Activated CD4-positive, CD25-positive, alpha-beta regulatory T cell (primary cell): ENCODE measurements around the gene DLX2.

ENCODE experiments used
- DNase-seq, 4 experiments: peaks; one replicate each; lab custom pipeline; 2025; lab: John Stamatoyannopoulos, UW

DLX2 gene

GRCh38 chr2:172094294-172095145, 8.2 kb downstream of the DLX2 start:
- DNase-seq: no peak

- DNase-seq: no peak
Observed at GRCh38 chr2:172093416-172094293, 9.0 kb downstream of the DLX2 start.

- DNase-seq: no peak
Observed at GRCh38 chr2:172092716-172093415, 9.8 kb downstream of the DLX2 start.

- DNase-seq: no peak
Observed at GRCh38 chr2:172091761-172092566, 10.7 kb downstream of the DLX2 start.

DNA sequence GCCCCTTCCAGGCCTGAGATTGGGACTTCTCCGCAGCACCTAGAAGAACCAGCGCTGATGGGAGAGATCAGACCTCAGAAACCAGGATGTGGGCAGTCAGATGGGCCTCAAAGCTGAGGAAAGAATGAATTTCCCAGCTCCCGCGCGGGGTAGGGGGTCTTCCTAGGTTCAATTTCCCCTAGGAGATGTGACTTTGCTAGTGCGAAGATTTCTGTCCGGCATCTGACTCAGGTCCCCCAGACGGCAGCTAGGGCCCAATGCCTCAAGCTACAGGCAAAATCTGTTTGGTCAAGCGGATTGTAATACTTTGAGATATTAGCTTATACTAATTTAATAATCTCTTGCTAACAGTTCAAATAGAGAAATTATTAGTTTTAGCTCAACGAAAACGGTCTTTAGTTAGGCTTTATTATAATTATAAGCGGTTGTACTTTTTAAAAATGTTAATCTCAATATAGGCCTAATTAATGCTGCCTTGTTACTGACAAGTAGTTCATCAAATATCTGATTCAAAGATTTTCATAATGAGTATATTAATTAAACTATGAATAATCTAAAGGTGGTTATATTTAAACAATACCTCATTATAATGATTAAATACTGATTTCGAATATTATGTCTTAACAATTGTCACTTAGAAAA, 11.6 kb downstream of the DLX2 start:
- no peak for DNase-seq

DNA sequence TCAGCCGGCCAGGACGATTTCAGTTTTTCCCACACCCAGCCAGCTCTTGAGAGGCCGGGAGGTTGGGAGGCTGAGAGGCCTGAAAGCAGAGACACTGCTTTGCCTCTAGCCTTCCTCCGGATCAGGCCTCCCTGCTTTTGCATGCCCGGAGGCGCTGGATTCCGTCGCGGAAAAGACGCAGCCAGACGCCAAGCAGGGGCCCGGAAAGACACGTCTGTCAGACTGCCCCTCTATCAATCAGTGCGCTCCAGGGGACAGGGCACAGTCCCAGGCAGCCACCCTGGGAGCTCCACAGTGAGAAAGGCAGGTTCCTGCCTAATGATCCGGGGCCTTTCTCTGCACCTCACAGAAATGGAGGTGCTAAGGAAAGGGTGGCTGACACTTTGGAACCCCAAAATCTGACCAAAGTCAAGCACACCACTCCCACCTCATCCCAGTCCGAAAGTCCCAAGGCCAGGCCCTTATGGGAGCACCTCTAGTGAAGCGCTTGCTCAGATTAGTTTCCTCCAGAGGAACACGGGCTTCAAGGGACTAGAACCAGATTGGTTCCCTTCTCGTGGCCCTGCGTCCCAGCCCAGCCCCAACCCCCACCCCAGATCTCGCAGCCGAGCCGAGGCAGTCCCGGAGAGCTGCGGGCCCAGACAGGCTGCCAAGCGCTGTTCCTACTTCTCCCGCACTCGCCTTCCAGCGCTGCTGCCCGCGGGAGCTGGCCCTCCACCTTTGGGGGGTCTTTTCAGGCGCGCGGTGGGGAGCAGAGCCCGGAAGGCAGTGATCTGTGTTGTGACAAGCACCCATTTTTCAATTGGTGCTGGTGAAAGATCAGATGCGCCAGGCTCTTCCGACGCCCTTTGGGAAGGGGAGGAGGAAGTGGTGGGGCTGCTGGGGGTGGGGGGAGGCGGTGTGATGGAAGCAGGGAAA, 12.4 kb downstream of the DLX2 start:
- DNase-seq: no peak

DNA sequence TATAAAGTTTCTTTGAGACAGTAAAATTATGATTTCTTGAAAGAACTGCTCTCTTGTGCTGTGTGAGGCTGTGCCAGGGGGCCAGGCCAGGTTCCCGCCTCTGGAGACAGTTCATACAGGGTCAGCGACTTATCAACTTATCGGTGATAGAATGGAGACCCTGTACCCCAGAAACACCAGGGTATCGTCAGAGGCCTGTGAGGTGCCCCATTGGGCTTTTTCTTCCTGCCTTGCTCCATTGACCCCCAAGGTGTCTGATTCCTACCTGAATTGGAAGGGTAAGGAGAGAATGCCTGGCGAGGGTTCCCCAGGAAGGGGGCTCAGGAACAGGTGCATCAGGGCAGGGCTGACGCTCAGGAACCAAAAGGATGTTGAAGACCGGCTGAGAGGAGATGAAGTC, 13.1 kb downstream of the DLX2 start:
- DNase-seq: no peak

DNA sequence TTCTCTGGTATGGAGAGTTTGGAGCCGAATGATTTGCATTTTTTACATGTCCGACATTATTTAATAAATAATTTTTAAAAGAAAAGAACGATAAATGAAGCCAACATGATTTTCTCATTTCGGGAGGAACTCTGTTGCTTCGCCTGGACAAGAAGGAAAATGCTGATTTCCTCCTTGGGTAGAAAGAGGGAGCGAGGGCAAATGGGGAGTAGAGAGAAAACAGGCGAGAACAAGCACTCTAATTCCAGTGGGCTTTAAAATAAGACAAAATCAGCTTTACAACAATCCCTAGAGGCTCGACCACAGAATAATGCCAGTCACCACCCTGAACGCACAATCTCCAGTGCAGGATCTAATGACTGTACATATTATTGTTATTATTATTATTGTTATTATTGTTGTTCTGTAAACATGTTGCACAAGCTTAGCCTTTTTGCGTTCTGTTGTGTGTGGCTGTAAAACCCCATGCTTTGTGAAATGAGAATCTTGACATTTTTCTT, 13.6 kb downstream of the DLX2 start:
- no peak for DNase-seq

DNA sequence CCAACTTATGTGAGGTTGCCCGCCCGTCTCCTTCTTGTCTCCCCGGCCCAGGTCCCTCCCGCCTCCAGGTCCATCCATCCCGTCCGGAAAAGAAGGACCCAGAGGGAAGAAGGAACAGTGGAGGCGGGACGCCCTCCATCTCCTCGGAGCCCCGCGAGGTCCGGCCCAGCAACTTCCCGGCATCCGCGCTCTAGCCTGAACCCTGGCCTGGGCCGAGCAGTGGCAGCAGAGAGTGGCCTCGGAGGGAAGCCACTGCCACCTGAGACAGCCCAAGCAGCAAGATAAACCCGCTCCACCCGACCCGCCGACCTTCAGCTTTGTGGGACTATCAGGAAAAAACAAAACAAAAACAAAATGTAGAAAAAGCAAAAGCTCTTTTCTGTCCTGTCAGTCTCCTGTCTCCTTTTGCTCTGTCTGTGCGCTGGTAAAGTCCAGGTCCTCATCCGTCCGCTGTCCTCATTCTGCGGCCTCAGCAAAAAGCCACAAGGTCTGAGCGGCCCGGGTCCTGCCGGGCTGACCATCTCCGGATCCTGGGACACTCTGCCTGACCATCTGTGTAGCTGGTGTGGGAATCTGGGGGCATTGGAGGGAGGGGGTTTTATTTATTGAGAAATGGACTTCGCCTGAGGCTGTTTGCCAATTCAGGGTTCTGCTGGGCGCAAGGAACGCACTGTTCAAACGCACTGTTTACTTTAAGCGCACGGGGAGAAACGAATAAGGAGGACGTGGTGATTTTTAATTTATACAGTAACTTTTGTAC, 14.3 kb downstream of the DLX2 start:
- DNase-seq: no peak

DNA sequence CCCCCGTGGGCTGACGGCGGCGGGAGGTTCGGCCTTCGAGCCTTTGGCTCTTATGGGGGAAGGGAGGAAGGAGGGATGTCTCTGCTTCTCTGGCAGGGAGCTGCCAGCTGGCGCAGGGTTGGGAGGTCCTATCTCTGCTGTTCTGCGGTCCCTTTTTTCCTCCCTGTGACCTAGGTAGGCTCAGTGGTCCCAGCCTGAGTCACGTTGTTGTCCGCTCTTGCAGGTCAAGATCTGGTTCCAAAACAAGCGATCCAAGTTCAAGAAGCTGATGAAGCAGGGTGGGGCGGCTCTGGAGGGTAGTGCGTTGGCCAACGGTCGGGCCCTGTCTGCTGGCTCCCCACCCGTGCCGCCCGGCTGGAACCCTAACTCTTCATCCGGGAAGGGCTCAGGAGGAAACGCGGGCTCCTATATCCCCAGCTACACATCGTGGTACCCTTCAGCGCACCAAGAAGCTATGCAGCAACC, 14.9 kb downstream of the DLX2 start:
- DNase-seq: no peak

- no peak for DNase-seq
Observed at GRCh38 chr2:172087207-172087779, 15.4 kb downstream of the DLX2 start.

- DNase-seq: peak in 3 of 4 experiments; percentile 11 to 29 (median 18)
Observed at GRCh38 chr2:172086241-172087206, 16.2 kb downstream of the DLX2 start.

- DNase-seq: no peak
Observed at GRCh38 chr2:172085460-172086159, 17.1 kb downstream of the DLX2 start, which contains the start of gene DLX1. Gene DLX1 (plus strand): TSS chr2:172085507. CDS start chr2:172085678, 171 bp downstream.

DNA sequence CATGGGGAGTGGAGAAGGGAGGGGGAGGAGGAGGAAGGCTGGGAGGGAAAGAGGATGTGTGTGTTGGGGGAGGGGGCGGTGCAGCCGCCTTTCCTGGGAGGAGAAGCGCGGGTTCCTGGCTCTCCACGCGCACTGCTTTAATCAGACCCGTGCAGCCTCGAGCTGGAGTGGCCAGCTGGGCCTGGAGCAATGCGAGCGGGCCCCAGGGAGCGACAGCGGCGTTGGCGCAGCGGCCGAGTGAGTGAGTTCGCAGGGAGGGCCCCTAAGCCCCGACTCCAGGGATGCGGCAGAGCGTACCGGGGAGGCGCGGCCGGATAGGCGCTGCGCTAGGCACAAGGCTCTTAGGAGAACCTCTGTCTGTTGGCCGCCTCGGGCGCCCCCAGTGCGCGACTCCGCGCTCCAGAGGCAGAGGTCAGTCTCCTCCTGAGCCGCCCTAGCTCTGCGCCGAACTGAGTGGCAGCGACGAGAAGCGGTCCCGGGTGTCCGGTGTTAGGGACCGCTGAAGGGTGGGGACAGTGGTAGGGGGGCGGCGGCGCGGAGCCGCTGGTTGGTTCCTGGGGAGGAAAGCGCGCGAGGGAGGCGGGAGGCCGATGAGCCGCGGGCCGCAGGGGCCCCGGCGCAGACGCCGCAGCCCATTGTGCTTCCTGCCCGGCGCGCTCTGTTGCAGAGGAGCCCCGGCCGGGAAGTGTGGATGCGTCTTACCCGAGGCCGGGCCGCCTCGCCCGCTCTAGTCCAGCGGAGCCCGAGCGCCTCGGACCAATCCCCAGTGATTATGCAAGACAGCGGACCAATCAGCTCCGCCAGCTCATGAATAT, 17.8 kb downstream of the DLX2 start:
- peak in 1 of 4 experiments; percentile 16 for DNase-seq

DNA sequence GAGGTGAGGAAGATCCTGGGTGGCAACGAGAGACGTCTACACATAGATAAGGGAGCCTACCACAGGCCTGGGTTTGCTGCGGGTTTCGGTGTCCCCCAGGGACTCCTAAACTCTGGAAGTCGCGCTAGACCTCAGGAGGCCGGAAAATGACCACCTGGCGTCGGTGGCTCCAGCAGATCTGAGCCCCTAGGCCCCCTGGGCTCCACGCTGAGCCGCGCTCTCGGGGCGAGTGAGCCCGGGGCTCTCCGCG, 18.4 kb downstream of the DLX2 start:
- DNase-seq: no peak
